GM18499 (cell line): ENCODE data around the gene RAVER1.
"Not testable (repeated sequence)": the region's sequence is repeated elsewhere in the genome, so short reads cannot be mapped to it uniquely, and the experiment has no call there.

ENCODE experiments used
- ATAC-seq: cut with Tn5 transposase; IDR thresholded peaks from one replicate; pipeline ENCODE4 v1.9.1; 2021; ENCODE audit warnings: moderate number of reproducible peaks; ENCODE audit not compliant: insufficient read depth, unreplicated experiment

Gene RAVER1

GRCh38 chr19:10352764-10353671, 19.7 kb upstream of the RAVER1 start:
- no peak for ATAC-seq

DNA sequence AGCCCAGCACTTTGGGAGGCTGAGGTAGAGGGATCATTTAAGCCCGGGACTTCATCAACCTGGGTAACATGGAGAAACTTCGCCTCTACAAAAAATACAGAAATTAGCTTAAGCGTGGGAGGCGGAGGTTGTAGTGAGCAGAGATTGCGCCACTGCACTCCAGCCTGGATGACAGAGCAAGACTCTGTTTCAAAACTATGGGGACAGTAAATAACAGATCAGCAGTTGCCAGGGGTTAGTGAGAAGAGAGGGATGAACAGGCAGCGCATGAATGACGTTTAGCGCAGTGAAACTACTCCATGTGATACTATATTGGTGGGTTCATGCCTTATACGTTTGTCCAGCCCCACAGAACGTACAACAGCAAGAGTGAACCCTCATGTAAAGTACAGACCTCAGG, 13.2 kb upstream of the RAVER1 start:
- no peak for ATAC-seq

- no peak for ATAC-seq
These were observed 11.5 kb upstream of the RAVER1 start for GRCh38 chr19:10344780-10345179.

- no peak for ATAC-seq
These were observed 10.2 kb upstream of the RAVER1 start for GRCh38 chr19:10343495-10343894.

DNA sequence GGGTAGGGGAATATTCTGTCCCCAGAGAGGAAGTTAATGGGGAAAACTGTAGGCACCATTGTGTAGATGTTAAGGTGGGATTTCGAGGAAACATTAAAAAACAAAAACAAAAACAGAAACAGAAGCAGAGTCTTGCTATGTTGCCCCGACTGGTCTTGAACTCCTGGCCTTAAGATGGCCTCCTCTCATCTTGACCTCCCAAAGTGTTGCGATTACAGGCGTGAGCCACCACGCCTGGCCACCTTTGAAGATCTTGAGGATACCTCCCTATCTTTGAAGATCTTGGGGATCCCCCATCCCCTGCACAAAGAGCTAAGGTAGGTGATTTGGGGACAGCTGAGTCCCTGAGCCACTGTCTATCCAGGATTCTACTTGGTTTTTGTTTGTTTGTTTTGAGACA, 6.6 kb upstream of the RAVER1 start:
- ATAC-seq, result no peak

- ATAC-seq, result no peak
These were observed 6.1 kb upstream of the RAVER1 start, which contains the start of gene ICAM3 for GRCh38 chr19:10339380-10339960. Gene ICAM3 (minus strand): TSS chr19:10339624. CDS start chr19:10339614, 10 bp downstream.

GRCh38 chr19:10338940-10339339, 5.6 kb upstream of the RAVER1 start:
- ATAC-seq, result no peak

DNA sequence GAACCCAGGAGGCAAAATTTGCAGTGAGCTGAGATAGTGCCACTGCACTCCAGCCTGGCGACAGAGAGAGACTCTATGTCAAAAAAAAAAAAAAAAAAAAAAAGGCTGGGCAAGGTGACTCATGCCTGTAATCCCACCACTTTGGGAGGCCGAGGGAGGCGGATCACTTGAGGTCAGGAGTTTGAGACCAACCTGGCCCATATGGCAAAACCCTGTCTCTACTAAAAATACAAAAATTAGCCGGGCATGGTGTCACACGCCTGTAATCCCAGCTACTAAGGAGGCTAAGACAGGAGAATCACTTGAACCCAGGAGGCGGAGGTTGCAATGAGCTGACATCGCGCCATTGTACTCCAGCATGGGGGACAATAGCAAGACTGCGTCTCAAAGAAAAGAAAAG, 3.4 kb upstream of the RAVER1 start:
- ATAC-seq, result not testable (repeated sequence)

GRCh38 chr19:10335352-10335985, 2.1 kb upstream of the RAVER1 start:
- ATAC-seq, result no peak

DNA sequence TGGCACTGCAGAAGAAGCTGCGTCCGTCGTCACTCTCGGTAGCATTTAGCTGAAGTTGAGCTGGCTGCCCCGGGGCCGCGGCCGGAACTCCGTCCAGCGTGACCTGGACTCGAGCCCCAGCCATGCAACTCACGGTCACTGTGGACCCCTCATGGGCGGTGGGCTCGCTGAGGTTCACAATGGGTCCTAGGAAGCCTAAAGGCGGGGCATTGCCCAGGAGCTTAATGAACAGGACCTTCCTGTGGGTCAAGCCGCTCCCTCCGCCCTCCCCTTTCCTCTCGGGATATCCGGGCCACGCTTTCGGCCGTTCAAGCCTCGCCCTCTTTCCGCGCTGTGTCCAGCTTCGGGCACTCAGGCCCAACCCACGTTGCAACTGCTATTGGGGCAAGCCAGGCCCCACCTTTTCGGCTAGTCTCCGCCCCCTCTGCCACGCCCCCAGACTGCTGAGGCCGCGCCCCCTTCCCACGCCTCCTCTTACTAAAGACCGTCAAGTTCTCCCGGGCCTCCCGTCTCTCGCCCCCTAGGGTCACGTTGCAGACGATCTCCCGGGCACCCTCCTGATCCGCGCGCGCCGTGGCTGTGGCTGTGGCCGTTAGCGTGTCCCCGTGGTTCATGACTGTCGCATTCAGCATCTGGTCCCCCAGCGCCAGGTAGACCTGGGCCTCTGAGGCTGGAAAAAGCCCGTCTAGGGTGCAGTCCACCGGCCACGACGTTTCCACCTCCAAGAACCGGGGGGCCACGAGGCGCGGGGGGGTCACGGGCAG, 1.4 kb upstream of the RAVER1 start:
- ATAC-seq, result no peak

DNA sequence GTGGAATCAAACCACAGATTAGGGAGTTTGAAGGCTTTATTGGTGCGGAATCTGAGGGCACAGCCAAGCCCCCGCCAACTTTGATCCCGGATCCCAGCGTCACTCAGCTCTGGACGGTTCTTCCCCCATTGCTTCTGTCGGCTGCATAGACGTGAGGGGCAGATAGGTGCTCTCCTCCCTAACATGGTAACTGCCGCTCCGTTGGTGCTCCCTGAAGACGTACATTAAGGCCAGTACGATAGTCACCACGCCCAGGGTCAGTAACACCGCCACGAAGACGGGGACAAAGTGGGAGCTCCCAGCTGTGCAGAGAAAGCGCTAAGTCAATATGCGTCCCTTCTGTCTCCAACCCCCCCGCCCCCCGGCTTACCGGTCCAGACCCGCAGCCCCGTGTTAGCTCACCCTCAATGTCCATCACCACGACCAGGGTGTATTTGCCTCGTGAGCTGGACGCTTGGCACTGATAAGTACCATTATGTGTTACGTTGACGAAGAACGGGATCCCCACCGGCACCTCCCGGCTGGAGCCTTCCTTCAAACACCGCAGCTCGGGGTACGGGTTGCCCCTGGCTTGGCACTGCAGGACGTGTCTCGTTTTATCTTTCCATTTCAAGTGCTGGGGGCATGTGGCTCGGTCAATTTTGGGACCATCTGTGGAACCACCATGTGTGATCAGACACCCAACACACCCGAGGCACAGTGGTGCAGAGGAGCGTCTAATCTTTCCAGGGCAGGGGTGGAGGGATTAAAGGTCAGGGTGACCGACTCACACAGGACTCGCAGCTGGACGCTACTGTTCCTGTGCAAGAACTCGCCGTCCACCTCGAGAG, 644 bp upstream of the RAVER1 start:
- ATAC-seq, result no peak

- ATAC-seq, result no peak
These were observed 968 bp downstream of the RAVER1 start for GRCh38 chr19:10332158-10332964.

DNA sequence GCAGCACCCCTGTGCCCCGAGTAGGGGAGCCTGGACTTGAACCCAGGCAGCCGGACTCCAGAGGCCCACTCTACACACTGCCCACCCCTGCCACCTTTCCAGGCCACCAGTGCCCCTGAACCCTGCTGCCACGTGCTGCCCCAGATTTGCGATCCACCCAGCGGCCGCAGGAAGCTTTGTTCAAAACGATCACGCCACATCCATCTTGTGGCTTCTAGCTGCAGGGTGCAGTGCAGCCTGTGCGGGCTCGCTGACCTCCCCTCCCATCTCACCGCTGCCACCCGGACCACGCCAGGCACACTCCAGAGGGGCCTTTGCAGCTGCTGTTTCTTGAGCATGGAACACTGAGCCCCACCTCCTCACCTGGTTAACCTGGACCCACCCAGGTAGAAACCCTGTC, 3.8 kb downstream of the RAVER1 start:
- ATAC-seq, result no peak

- ATAC-seq, result no peak
These were observed 4.5 kb downstream of the RAVER1 start for GRCh38 chr19:10328558-10329429.

DNA sequence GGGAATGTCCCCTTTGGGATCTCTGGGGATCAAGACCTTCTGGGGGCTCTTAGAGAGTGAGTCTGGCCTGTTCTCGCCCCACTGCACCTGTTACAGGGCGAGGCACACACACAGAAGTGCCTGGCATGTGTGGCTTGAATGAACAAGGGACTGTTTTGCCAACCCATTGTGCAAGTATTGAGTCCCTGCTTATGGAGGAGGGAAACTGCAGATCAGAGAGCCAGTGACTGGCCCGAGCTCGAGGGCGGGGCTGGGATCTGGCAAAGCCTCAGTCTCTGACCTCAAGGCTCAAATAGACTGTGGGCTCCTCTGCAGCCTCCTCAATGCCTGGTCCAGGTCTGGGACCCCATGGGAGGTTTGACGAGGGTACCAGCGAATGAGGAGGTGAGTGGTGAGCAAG, 5.5 kb downstream of the RAVER1 start:
- no peak for ATAC-seq

GRCh38 chr19:10325732-10326131, 7.6 kb downstream of the RAVER1 start:
- no peak for ATAC-seq

GRCh38 chr19:10321874-10322835, 11.2 kb downstream of the RAVER1 start:
- no peak for ATAC-seq
